ENCODE data around the gene UMOD.

UMOD gene

GRCh38 chr16:20339744-20340143 lies 12.8 kb downstream of the UMOD start:
- ATAC-seq: no peak
- no peak for TF ChIP-seq ZFP3 (CRISPR knock-in tag; IDR thresholded peaks at IDR 0.05)
- TF ChIP-seq RARB (CRISPR knock-in tag; IDR thresholded peaks at IDR 0.05): no peak
- no peak for TF ChIP-seq OSR1 (CRISPR knock-in tag; IDR thresholded peaks at IDR 0.05)
- TF ChIP-seq, protein P1, sequence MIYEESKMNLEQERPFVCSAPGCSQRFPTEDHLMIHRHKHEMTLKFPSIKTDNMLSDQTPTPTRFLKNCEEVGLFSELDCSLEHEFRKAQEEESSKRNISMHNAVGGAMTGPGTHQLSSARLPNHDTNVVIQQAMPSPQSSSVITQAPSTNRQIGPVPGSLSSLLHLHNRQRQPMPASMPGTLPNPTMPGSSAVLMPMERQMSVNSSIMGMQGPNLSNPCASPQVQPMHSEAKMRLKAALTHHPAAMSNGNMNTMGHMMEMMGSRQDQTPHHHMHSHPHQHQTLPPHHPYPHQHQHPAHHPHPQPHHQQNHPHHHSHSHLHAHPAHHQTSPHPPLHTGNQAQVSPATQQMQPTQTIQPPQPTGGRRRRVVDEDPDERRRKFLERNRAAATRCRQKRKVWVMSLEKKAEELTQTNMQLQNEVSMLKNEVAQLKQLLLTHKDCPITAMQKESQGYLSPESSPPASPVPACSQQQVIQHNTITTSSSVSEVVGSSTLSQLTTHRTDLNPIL (CRISPR knock-in tag; IDR thresholded peaks at IDR 0.05; ENCODE audit: low read depth): no peak
- TF ChIP-seq ZC3H10 (CRISPR knock-in tag; IDR thresholded peaks at IDR 0.05): no peak
- no peak for TF ChIP-seq ESRRG (CRISPR knock-in tag; IDR thresholded peaks at IDR 0.05)
- no peak for TF ChIP-seq BACH2 (CRISPR knock-in tag; IDR thresholded peaks at IDR 0.05; ENCODE audit: borderline replicate concordance)
- TF ChIP-seq POU6F1 (CRISPR knock-in tag; IDR thresholded peaks at IDR 0.05; ENCODE audit: borderline replicate concordance, low read depth): no peak
- TF ChIP-seq ARNTL (CRISPR knock-in tag; IDR thresholded peaks at IDR 0.05; ENCODE audit: borderline replicate concordance, low read depth): no peak

- ATAC-seq: no peak
Observed at GRCh38 chr16:20336955-20337354, 15.6 kb downstream of the UMOD start.

DNA sequence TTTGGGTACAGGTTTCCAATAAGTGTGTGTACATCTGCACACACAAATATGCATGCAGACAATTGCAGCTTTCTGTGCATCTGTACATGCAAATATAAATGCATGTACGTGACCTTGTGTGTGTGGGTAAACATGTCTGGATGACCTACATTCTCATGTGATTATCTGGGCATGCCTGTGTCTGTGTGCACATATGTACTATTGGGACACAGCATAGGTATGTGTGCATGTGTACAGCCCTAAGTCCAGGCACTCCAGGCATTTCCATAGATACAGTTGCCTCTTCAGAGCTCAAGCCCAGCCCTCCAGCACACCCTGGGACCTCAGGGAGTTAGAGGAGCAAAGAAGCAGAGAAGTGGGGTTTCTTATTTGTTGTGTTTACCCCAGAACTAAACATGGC lies 18.1 kb downstream of the UMOD start:
- no peak for ATAC-seq
- TF ChIP-seq ESRRG (CRISPR knock-in tag; IDR thresholded peaks at IDR 0.05) (no peak), BACH2 (CRISPR knock-in tag; IDR thresholded peaks at IDR 0.05; ENCODE audit: borderline replicate concordance) (no peak), RARB (CRISPR knock-in tag; IDR thresholded peaks at IDR 0.05) (no peak), ZC3H10 (CRISPR knock-in tag; IDR thresholded peaks at IDR 0.05) (no peak), TCF4 (CRISPR knock-in tag; IDR thresholded peaks at IDR 0.05; ENCODE audit: borderline replicate concordance) (no peak), ZFP30 (CRISPR knock-in tag; IDR thresholded peaks at IDR 0.05) (no peak), POU6F1 (CRISPR knock-in tag; IDR thresholded peaks at IDR 0.05; ENCODE audit: borderline replicate concordance, low read depth) (no peak)
- TF ChIP-seq, protein P1 (CRISPR knock-in tag; IDR thresholded peaks at IDR 0.05; ENCODE audit: low read depth): no peak

More at GRCh38 chr16:20336955-20337354, 15.6 kb downstream of the UMOD start:
- TF ChIP-seq ESRRG (CRISPR knock-in tag; IDR thresholded peaks at IDR 0.05) (no peak), ZNF70 (CRISPR knock-in tag; IDR thresholded peaks at IDR 0.05) (no peak), TSHZ2 (CRISPR knock-in tag; IDR thresholded peaks at IDR 0.05) (no peak), ZFP30 (CRISPR knock-in tag; IDR thresholded peaks at IDR 0.05) (no peak), TCF4 (CRISPR knock-in tag; IDR thresholded peaks at IDR 0.05; ENCODE audit: borderline replicate concordance) (no peak), ARNTL (CRISPR knock-in tag; IDR thresholded peaks at IDR 0.05; ENCODE audit: borderline replicate concordance, low read depth) (no peak), PPARA (CRISPR knock-in tag; IDR thresholded peaks at IDR 0.05; ENCODE audit: borderline replicate concordance) (no peak), CSDC2 (CRISPR knock-in tag; IDR thresholded peaks at IDR 0.05) (no peak), BACH2 (CRISPR knock-in tag; IDR thresholded peaks at IDR 0.05; ENCODE audit: borderline replicate concordance) (no peak), RARB (CRISPR knock-in tag; IDR thresholded peaks at IDR 0.05) (no peak), OSR1 (CRISPR knock-in tag; IDR thresholded peaks at IDR 0.05) (no peak), ZNF8 (CRISPR knock-in tag; IDR thresholded peaks at IDR 0.05) (no peak)
- TF ChIP-seq, protein P1 (CRISPR knock-in tag; IDR thresholded peaks at IDR 0.05; ENCODE audit: low read depth): no peak
